Inflammatory macrophage (primary cell): ENCODE results near the gene CRYBG2.
A peak's percentile ranks its signal among the peaks of the same experiment; 100 is the strongest.
"Not testable (repeated sequence)": the region's sequence is repeated elsewhere in the genome, so short reads cannot be mapped to it uniquely, and the experiment has no call there.

Source experiments
- DNase-seq, 2 donors: peaks; one replicate each; pipeline ENCODE4 v3.0.0-alpha.2; 2020 to 2022

Gene CRYBG2

GRCh38 chr1:26349188-26349876 is 4.6 kb downstream of the CRYBG2 start:
- no peak for DNase-seq

DNA sequence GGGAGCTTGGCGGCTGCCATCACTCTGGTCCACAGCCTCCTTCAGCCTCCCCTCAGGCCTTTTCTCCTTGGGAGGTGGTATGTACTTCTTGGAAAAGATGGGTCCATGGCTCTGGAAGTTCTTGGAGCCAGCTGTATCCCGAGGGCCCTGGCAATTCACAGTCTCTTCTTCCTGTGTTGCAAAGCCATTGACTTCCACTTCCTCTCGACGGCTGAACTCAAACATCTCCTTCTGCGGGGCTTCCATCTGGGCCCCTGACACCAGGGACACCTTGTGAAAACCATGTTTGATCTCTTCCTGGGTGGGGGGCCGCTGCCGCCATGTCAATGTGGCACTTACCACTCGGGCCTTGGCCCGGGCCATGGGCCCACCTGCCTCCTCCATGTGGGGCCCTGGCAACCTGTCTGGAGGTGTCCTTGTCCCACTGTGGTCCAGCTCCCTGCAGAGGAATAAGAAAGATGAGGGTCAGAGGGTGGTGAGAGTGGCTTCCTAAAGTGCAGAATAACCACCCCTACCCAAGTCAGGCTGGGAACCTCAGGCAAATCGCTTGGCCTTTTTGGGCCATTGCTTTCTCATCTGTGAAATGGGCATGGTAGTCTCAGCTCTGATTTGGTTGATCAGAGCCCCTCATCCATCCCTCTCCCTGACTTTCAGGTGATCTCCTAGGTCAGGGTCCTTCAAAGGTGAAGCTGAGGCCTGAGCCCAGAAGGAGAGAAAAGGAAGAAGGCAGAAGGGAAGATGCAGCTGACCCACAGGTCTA is 7.5 kb downstream of the CRYBG2 start:
- DNase-seq, result peak in 1 of 2 donors; percentile 8

DNA sequence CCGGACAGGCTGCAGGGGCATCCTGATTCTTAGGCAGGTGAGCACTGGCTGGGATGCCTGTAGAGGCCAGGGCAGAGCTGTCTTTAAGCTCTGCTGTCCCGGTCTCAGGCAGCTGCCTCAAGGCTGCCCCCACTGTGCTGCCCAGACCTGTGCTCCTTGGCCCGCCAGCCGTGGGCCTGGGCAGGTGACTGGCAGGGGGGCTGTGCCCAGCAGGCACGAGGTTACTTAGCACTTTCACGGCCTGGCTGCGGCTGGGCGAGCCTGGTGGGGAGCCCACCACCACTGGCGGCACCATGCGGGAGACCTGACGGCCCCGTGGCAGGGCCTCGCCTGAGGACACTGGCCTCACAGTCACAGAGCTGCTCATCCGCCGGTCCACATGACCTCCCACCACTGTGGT is 8.2 kb downstream of the CRYBG2 start:
- DNase-seq, result no peak

DNA sequence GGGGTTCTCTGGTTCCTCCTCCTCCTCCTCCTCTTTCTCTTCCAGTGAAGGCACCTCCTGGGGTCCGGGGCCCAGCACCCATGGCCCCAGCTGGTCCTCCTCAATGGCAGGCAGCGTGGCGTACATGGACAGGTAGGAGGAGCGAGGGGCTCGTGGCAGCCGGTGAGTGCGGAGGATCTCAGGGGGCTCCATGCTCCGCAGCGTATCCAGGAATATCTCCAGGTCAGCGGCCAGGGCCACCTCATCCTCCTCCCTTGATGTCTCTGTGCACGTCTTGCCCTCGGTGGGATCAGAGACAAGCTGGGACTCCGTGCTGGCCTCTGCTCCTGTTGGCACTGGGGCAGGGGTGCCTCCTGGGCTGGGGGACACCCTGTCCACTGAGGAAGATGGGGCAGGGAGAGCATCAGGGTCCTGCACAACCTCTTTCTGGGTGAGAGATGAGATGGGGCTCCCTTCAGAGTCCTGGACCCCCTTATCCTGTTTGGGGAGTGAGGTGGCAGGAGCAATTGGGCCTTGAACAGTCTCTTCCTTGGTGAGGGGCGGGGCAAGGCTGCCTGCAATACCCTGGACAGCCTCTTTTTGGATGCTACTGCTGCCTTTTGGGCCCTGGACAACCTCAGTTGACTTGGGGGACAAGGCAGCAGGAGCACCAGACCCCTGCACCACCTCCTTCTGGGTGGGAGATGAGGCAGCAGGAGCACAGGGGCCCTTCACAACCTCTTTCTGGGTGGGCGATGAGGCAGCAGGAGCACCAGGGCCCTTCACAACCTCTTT is 9.6 kb downstream of the CRYBG2 start:
- DNase-seq, result no peak

DNA sequence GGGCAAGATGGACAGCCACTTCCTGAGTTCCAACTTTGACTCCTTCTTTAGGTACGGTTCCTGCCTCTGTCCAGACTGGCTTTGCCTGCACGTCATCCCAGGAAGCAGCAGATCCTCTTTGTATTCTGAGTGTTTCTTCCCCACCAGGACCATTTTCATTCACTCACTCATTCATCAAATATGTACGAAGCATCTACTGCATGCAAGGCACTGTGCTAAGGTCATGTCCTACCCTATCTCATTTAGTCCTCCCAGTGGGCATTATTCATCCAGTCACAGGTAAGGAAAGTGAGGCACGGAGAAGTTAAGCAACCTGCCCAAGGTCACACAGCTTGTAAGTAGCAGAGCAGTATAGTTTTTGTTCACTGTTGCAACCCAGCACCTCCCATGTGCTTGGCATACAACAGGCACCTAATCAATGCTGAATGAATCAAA is 13.9 kb downstream of the CRYBG2 start:
- no peak for DNase-seq

GRCh38 chr1:26338670-26339069 is 15.3 kb downstream of the CRYBG2 start:
- DNase-seq, result no peak

DNA sequence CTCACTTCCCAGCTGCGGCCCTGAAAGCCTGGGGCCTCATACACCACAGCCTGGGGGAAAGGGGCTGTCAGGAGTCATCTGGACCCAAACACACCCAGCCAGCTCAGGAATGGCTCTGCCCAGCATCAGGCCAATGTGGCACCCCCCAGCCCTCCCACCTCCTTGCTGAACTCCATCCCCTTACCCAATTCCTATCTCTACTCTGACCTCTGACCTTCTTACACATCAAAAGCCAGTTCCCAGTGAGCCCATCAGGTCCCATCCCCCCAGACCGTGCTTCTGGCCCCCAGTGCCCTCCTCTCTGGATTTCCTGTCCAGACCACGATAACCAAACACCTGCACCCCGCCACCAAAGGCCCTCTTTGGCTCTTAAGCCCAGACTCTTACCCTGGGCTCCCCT is 16.3 kb downstream of the CRYBG2 start:
- DNase-seq, result no peak

DNA sequence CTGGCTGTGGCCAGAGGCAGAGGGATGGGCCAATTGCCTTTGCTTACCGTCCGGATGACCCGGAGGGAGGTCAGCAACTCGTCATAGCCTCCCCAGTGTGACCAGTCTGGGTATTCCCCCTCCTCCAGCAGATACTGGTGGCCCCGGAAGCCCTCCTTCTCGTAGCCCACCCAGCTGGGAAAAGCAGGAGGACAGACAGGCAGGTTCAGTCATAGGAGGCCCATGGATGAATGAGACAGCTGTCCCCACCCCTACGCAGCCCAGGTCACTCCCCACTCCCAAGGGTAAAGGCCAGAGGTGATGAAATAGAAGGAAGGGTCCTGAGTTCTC is 16.8 kb downstream of the CRYBG2 start:
- no peak for DNase-seq

DNA sequence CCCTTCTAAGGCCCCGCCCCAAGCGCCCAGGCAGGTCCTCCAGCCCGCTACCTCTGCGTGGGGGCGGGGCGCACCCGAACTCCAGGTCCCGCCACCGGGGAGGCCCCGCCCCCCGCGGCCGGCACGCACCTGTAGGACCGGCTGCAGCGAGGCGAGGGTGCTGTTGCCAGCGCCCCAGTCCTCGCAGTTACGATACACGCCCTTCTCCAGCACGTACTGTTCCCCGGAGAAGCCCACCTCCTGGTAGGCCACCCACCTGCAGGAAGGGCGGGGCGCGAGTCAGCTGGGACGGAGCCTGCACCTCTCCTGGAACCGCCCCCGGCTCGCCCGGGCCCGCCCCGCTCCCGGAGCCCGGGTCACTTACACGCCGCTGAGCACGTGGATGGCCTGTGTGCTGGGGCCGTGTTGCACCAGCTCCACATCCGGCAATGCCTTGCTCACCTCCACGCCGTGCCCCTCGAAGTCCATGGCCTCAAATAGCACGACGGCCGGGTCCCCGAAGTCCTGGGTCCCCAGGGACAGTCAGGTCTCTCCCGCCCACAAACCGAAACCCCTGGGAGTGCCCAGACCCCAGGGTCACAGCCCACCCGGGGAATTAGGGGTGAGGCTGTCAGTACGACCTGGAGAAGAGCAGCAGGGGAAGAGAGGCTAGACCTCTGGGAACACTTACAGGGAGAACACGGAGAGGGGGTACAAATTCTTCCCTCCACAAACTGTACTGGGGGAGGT is 17.3 kb downstream of the CRYBG2 start:
- peak; percentile 21 to 42 for DNase-seq

DNA sequence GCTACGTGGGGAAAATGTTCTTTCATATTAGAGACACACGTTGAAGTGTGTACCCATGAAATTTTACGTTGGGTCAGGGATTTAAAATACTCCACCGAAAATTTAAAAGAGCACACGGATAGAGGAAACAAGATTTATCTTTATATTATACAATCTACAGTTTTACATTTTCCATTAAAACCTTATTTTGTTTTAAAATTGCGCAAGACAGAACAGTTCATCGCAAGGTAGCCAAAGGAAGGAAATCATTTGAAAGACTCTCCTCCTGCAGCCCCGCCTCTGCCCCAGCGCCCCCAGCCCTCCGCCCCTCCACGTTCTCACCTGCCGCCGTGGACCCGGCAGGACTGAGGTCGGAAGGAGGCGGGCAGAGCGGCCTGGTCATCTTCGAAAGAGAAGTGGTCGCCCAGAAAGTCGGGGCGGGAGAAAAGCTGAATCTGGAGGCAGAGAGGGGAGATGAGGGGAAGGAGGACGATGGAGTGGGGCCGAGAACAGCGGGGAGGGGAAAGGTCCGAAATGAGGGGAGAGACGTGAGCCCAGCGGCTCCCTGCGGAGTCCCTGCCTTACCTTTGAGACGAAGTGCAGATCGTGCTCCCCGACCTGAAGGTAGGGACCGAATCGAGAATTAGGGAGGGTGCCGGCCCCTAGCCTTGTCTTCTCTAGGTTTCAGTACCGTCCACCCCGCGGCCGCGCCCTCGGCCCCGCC is 18.0 kb downstream of the CRYBG2 start:
- peak in 1 of 2 donors; percentile 36 for DNase-seq

GRCh38 chr1:26333312-26333711 is 20.6 kb downstream of the CRYBG2 start:
- DNase-seq, result not testable (repeated sequence)

DNA sequence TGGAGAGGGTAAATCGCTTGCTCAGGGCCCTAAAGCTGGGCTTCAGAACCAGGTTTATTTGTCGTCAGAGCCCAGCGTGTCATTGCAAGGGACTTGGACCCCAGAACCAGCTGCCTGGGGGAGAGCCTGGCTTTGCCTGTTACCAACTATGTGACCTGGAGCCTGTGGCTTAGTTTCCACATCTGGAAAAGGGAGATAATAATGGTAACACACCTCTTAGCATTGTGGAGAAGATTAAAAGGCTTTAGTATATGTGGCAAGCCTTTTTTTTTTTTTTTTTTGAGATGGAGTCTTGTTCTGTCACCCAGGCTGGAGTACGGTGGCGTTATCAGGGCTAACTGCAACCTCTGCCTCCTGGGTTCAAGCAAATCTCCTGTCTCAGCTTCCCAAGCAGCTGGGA is 23.7 kb downstream of the CRYBG2 start:
- no peak for DNase-seq

GRCh38 chr1:26329380-26329779 is 24.6 kb downstream of the CRYBG2 start:
- DNase-seq, result not testable (repeated sequence)

GRCh38 chr1:26328597-26328996 is 25.3 kb downstream of the CRYBG2 start:
- no peak for DNase-seq

DNA sequence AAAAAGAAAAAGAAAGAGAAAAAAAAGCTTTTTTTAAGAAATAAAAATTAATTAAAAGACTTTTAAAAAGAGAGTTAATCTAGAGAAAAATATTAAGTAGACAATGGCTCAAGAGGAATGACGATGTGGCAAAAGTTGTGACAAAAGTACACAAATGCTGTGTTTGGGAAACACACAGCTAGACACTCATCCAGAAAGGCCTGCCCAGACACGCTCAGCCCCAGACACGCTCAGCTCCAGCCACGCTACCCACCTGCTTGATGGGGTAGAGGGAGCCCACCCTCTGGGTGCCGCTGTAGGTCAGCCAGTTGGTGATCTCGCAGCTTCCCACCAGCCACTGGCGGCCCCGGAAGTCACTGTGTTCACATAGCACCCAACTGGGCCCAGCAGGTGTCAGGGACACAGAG is 26.0 kb downstream of the CRYBG2 start:
- DNase-seq, result no peak

DNA sequence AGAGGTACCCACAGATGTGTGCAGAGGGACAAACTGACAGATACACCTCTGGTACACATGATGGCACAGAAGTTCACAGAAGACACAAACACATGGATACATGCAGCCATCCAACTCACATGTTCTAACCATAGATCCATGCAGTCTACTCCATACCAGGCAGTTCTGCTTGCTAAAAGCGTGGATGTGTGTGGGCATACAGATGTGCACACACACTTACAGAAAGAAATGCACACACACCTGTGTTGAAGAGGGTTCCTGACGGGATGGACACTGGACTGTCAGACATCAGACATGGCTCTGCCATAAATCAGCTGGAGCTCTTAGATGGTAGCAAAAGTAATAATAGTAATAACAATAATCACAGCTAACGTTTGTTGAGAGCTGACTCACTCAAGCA is 29.4 kb downstream of the CRYBG2 start:
- DNase-seq, result no peak

DNA sequence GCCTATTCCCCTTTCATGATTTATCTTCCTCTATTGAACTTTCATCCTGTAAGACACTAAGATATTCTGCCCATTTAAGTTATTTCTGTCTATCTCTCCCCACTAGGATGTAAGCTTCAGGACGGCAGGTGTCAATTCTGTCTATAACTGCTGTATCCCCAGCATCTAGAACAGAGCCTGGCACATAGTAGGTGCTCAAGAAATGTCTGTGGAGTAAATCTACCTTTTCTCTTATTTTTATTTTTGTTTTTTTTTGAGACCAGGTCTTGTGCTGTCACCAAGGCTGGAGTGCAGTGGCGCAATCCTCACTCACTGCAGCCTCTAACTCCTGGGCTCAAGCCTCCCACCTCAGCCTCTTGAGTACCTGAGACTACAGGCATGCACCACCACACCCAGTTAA is 30.5 kb downstream of the CRYBG2 start:
- DNase-seq, result no peak

GRCh38 chr1:26322042-26322331 is 31.9 kb downstream of the CRYBG2 start:
- DNase-seq, result no peak

- DNase-seq, result peak; percentile 88 to 93
Observed at GRCh38 chr1:26321315-26322041, 32.5 kb downstream of the CRYBG2 start.

GRCh38 chr1:26320896-26321295 is 33.0 kb downstream of the CRYBG2 start:
- no peak for DNase-seq

DNA sequence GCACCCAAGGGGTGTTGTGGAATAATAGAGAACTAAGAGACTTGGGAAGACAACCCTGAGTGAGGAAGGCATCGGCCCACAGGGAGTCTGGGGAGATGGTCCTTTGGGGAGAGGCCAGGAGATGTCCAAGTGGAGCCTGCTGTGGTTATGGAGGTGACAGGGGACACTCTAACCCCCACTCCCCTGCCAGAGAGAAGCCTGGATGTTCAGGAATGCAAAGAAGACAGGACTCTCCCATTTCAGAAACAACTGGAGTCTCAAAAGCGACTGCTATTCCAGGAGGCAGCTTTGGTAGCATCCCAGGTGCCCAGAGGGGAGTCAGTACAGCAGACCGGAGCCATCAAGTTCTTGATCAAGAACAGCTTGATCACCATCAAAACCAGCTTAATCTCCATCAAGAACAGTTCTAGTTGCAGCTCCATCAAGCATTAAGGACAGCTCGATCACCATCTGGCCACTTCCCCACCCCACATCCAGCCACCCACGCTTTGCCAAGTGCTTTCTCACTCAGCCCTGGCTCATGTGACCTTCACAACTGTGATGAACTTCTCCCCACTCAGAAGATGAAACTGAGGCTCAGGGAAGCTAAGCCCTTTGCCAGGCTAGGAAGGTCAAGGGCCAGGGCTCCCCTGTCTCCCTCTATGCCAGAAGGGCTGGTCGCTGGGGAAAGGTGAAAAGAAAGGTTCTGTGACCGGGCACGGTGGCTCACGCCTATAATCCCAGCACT is 35.4 kb downstream of the CRYBG2 start:
- DNase-seq, result peak; percentile 90 to 95
